Motor neuron (in vitro differentiated cells): ENCODE measurements around the gene CPSF7. TPM values are rescaled to one million over a fixed set of nuclear protein-coding genes. Genes with fewer than 3 reads are reported as not detected.

Experiments
- ATAC-seq, 8 experiments: fragments of 200-7000 bp; cut with Tn5 transposase; replicated peaks in 6 of 8; 2 replicates each; pipeline ENCODE4 v1.8.0; 2021; ENCODE audit warnings: mild to moderate bottlenecking in 8 of 8, moderate library complexity in 8 of 8
- H3K27ac ChIP-seq, 2 donors: fragments of 250-450 bp; sonication (Bioruptor Pico); 2 replicates each; pipeline ENCODE4 v1.9.0; 2021; ENCODE audit warnings: antibody characterized with exemption in 2 of 2, mild to moderate bottlenecking in 2 of 2, moderate library complexity in 1 of 2
- H3K4me1 ChIP-seq, 2 donors: fragments of 250-450 bp; sonication (Bioruptor Pico); replicated peaks in 1 of 2; 2 replicates each; pipeline ENCODE4 v1.6.1; 2021; ENCODE audit warnings: antibody characterized with exemption in 2 of 2, mild to moderate bottlenecking in 2 of 2, moderate library complexity in 1 of 2
- H3K4me3 ChIP-seq, 5 donors: fragments of 250-450 bp; sonication (Bioruptor Pico); 2 replicates each; pipeline ENCODE4 v1.9.0; 2021; ENCODE audit warnings: antibody characterized with exemption in 5 of 5, mild to moderate bottlenecking in 5 of 5, moderate library complexity in 4 of 5
- WGBS, 10 experiments: fragments of 450-650 bp; shearing (Covaris generic); methylation state at CpG; one replicate each; pipeline ENCODE4 v1.0.0; 2022; 5-methylcytosine and 5-hydroxymethylcytosine counted together
- in situ Hi-C, 9 experiments: fragments of 400-800 bp; cut with MboI; loops; one replicate each; pipeline ENCODE4 v1.15.0; 2021; ENCODE audit warnings: low sequenced_read_pairs in 9 of 9, low pct_unique_long_range_greater_than_20kb in 2 of 9; ENCODE audit not compliant: unreplicated experiment in 9 of 9
- total RNA-seq, 8 experiments: library from RNA; unstranded; fragments of 300-600 nt; gene quantifications; 2 replicates each; pipeline versions ENCODE4 v1.2.3 to v1.2.4, GENCODE V29; 2022

Gene CPSF7
- total RNA-seq, 8 experiments from 2014 or later: 22.9 to 88.3 (median 49.2) TPM

DNA sequence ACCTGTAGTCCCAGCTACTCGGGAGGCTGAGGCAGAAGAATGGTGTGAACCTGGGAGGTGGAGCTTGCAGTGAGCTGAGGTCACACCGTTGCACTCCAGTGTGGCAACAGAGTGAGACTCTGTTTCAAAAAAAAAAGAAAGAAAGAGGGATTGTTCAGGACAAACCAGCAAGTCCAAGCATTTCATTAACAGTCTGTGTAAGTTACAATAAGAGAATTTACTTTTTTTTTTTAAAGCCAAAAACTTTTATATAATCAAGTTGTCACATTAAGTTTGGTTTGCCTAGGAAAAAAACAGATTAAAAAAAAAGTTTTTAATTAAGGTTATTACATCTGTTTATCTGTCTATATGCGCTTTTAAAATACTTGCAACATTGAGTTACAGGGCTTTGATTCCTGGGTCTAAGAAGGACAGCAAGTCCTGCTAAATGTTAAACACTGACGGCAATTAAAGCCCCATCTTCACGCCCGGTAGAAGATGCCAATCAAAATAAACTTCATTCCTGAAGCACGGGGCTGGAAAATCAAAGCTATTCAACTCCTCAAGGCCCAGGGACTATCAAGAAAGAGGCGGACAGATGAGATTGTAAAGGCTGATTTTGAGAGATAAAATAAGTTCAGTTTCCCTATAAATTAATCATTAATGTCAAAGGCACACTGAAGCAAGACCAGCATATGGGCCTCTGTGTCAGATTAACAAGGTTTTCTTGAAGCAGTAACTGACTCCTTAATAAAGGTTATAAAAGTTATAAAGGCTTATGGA is 56.9 kb downstream of the CPSF7 start:
- no peak overlapping the region for H3K4me3 ChIP-seq
- H3K4me1 ChIP-seq: no peaks in the 10 kb centered on the region
- H3K27ac ChIP-seq: no peak overlapping the region
- in situ Hi-C loops: no loop called here
- WGBS, 10 experiments: 81 to 100% (median 94%) methylated on average over 4 to 8 of the region's 8 CpGs
- no peak for ATAC-seq

DNA sequence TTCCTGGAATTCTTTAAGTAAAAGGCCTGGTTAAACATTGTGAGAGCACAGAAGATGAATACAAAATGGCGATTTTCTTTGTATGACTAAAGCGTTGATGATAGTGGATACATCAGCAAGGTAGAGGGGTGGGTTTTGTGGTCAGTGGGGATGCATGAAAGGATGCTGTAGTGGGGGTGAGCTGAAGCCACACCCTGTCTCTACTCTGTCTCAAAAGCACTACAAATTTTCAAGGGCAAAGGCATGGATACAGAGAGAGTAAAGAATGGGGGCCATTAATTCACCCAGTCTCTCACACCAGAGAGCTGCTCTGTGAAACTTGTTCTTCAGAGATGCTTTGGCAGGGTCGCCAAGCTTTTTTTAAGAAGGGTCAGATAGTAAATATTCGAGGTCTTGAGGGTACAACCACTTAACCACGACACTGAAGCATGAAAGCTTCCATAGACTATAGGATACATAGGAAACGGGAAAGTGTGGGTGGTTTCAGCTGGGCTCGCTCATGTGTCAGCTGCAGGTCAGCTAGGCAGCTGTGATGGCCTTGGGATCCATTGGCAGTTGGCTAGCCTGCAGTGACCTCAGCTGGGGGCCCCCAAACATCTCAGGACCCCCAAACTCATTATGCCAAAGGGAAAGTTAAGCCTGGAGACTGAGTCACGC is 59.3 kb downstream of the CPSF7 start:
- peak in 3 of 8 experiments; percentile 18 to 37 (median 24) for ATAC-seq
- WGBS, 10 experiments: 60 to 100% (median 97%) methylated on average over 1 to 6 of the region's 8 CpGs; no CpG with 5 or more reads in 2 of the 10 experiments
- in situ Hi-C loops: no loop called here
- H3K4me1 ChIP-seq: no peaks in the 10 kb centered on the region
- no peak overlapping the region for H3K27ac ChIP-seq
- H3K4me3 ChIP-seq: no peak overlapping the region

DNA sequence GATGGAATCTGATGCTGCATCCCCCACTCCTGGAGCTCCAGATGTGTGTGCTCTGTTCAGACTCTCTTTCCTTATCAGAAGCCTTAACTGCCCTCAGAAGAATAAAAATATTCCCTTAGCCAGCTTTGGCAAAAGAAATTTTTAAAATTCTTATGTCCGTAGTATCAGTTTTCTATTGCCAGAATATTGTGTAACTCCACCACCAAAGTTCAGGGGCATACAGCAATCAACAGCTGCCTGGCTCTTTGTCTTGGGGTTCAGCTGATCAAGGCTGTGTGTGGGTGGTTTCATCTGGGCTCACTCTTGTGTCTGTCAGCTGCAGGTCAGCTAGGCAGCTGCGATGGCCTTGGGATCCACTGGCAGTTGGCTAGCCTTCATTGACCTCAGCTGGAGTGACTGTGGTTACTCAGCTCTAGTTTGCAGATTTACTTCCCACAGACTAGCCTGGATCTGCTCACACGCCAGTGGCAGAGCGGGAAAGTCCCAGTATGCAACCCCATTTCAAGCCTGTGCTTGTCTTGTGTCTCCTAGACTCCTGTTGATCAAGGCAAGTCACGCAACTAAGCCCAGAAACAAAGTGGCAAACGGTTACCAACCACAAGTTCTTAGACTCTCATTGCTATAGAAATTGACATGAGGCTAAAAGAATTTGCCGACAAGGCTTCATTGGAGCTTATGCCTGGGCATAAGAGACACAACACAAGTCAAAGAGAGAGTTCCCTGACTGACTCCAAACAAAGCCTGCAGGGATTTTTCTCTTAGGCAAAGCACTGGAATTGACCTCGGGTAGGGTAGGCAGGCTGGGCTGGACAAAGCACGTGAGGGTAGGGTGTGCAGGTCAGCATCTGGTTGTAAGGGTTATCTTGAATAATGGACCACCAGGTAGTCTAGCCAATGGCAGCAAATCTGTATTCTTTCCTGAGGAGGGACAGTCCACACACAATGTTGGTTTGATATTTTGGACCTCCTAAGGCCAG is 60.1 kb downstream of the CPSF7 start:
- ATAC-seq: peak in 3 of 8 experiments; percentile 80 to 94 (median 83)
- in situ Hi-C loops: no loop called here
- 61 to 100% (median 87%) methylated on average over 1 to 6 of the region's 9 CpGs; no CpG with 5 or more reads in 1 of the 10 experiments for WGBS, 10 experiments
- no peaks in the 10 kb centered on the region for H3K4me1 ChIP-seq
- peak overlapping the region in 1 of 2 donors; percentile 41 for H3K27ac ChIP-seq
- no peak overlapping the region for H3K4me3 ChIP-seq

DNA sequence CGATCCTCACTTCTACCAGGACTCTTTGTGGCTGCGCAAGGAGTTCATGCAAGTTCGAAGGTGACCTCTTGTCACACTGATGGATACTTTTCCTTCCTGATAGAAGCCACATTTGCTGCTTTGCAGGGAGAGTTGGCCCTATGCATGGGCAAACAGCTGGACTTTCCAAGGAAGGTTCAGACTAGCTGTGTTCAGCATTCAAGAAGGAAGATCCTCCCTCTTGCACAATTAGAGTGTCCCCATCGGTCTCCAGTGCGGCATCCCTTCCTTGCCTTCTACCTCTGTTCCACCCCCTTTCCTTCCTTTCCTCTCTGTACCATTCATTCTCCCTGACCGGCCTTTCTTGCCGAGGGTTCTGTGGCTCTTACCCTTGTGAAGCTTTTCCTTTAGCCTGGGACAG is 61.1 kb downstream of the CPSF7 start:
- in situ Hi-C loops: no loop called here
- Histone ChIP-seq H3K27ac (no peak overlapping the region), H3K4me1 (peaks cover 0 to under 1% of the 10 kb centered on the region in 2 donors), H3K4me3 (no peak overlapping the region)
- ATAC-seq: no peak
- 87 to 100% (median 100%) methylated on average over 1 to 5 of the region's 7 CpGs; no CpG with 5 or more reads in 2 of the 10 experiments for WGBS, 10 experiments

DNA sequence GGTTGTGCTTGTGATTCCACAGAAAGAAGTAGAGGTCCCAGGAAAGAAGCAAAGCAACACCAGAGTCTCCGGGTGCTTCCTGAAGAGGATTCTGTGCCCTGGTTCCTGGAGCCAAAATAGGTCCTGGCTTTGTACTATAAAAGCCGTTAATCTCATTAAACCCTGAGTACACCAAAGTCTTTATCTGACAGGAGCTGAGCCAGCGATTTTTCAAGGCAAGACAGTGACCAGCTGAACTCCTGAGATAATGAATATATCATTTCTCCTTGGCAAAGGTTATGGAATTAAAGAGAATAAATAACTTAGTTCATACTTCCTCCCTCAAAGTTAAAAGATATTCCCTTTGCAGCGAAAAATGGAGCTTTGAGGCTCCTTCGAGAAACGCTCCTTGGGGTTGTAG is 62.4 kb downstream of the CPSF7 start:
- in situ Hi-C loops: no loop called here
- H3K4me1 ChIP-seq: peaks cover 2 to 7% of the 10 kb centered on the region in 2 donors
- H3K4me3 ChIP-seq: no peak overlapping the region
- WGBS, 10 experiments: 83 to 100% (median 93%) methylated on average over 1 to 6 of the region's 6 CpGs
- H3K27ac ChIP-seq: no peak overlapping the region
- ATAC-seq: no peak

DNA sequence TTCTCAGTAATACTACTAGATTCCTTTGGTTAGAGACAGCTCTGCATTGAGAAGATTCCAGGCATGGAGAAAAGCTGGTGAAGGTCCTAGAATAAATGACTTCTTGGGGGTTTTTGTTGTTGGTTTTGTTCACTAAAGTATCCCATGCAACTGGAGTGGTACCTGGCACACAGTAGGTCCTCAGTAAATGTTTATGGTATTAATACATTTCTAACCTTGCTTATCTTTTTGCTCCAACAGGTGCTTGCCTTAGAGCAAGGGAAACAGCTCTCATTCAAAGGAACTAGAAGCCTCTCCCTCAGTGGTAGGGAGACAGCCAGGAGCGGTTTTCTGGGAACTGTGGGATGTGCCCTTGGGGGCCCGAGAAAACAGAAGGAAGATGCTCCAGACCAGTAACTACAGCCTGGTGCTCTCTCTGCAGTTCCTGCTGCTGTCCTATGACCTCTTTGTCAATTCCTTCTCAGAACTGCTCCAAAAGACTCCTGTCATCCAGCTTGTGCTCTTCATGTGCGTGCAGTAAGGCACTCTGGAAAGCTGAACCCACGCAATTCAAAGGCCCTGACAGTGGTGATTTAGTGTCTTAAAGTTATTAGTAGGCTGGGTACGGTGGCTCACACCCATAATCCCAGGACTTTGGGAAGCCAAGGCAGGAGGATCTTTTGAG is 65.6 kb downstream of the CPSF7 start:
- in situ Hi-C loops: no loop called here
- Histone ChIP-seq H3K4me3 (no peak overlapping the region), H3K27ac (no peak overlapping the region), H3K4me1 (peaks cover 14 to 18% of the 10 kb centered on the region in 2 donors)
- WGBS, 10 experiments: 50 to 100% (median 96%) methylated on average over 1 to 5 of the region's 5 CpGs; no CpG with 5 or more reads in 3 of the 10 experiments
- no peak for ATAC-seq

DNA sequence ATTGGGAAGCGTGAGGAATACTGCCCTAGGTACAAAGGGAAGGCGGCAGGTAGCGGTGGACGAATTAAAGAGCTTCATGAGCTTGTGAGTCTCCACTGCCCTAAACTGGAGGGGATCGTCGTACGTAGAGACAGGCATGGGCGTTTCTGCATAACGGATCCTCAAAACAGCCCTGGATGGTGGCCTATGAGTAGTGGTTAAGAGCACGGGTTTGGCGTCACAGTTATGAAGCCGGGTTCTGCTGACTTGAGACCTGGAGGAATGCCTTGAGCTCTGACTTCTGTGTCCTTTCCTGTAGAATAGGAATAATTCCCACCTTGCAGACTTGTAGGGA is 67.3 kb downstream of the CPSF7 start:
- ATAC-seq: peak; percentile 0 to 63 (median 5)
- peak overlapping the region; percentile 52 to 94 (median 78) for H3K4me3 ChIP-seq

DNA sequence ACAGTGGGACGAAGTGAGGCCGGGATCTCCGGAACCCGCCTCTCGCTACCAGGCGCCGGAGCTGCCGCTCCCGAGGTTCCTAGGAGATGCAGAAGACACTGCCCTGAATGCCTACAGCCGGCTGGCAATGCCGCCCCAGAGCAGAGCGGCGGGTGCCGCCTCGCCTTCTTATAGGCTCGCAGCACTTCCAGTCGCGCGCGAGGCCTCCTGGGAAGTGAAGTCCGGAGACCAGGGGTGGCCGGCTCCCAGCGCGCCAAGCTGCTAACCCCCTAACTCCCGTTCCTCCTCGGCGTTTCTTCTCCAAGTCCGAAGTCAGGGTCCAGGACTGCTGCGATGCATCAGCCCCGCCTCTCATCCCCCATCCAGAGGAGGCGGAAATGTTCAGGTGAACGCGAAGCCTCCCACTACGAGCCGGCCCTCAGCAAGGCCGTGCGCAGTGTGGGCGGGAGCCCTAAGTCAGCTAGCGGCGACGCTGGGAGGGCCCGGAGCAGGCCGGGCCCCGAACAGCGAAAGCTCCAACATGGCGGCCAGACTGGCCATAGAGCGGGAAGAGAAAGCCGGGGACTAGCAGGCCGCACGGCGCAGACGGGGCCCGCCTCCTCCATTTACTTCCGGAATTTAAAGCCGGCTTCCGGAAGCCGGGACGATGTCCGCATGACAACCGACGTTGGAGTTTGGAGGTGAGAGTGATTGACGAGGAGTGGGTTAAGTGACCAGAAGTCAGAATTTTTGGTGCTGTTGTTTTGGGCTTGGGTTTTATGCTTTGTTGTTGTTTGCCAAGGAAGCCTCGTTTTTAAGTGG is 67.8 kb downstream of the CPSF7 start, which contains the start of the genes CYB561A3 and TMEM138:
Gene CYB561A3, minus strand, starts transcription at position 142 of the 801 bp plus-strand sequence. CDS start 5,169 bp downstream, outside the sequence.
Gene TMEM138, plus strand, starts transcription at position 634 of the 801 bp plus-strand sequence. CDS start 2,017 bp downstream, outside the sequence.
- in situ Hi-C loops: no loop called here
- peak within 1 kb of the TSS; percentile 100 for H3K27ac ChIP-seq
- H3K4me1 ChIP-seq: peaks cover 14 to 18% of the 10 kb centered on the region in 2 donors
- H3K4me3 ChIP-seq: peak within 1 kb of the TSS; percentile 52 to 94 (median 78)
- WGBS, 10 experiments: 0 to 1% (median 0%) methylated on average over 1 to 36 of the region's 63 CpGs; no CpG with 5 or more reads in 4 of the 10 experiments
- peak; percentile 91 to 94 (median 94) for ATAC-seq

More for the DNA sequence above, 67.3 kb downstream of the CPSF7 start:
- in situ Hi-C loops: no loop called here
- peak overlapping the region; percentile 100 for H3K27ac ChIP-seq
- 0 to 3% (median 0%) methylated on average over 3 to 10 of the region's 12 CpGs; no CpG with 5 or more reads in 4 of the 10 experiments for WGBS, 10 experiments
- peaks cover 14 to 18% of the 10 kb centered on the region in 2 donors for H3K4me1 ChIP-seq

DNA sequence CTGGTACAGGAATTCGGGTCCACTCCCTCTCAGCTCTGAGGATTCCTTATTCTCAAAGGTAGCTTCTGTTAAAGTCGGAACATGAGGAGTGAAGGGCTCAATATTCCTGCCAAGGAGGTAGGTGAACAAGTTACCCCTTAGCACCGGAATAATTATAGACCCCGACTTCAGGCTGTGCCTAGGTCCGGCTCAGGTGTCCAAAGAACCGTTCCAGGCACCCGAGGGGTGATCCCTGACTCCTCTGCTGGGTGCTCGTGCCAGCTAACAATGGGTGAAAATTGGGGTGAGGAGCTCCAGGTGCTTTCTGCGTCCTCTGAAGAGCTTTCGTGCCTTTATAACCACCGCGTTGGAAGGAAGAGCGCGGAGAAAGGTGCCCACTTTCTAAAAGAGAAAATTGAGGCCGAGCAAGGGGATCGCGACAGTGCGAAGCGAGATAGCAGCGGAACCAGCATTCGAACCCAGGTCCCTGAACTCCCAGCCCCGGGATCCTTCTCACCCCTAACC is 68.5 kb downstream of the CPSF7 start:
- Histone ChIP-seq H3K4me3 (peak overlapping the region; percentile 52 to 94 (median 78)), H3K27ac (peak overlapping the region; percentile 100), H3K4me1 (peaks cover 14 to 18% of the 10 kb centered on the region in 2 donors)
- no peak for ATAC-seq
- 0 to 20% (median 0%) methylated on average over 1 to 6 of the region's 22 CpGs; no CpG with 5 or more reads in 2 of the 10 experiments for whole genome bisulfite sequencing, 10 experiments
- in situ Hi-C loops: no loop called here

DNA sequence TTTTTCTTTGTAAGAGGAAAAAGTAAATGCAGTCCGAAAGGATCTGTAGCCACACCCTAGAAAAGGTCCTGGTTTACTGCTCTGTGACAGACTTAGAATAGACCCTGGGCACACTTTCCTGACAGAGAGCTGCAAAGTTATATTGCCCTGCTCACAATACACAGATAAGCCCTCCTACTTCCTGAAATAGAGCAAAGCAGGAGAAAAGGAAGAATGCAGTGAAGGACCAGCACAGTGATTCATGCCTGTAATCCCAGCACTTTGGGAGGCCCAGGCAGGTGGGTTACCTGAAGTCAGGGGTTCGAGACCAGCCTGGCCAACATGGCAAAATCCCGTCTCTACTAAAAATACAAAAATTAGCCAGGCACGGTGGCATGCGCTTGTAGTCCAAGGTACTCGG is 70.3 kb downstream of the CPSF7 start:
- no peak overlapping the region for H3K27ac ChIP-seq
- in situ Hi-C loops: no loop called here
- 50 to 100% (median 92%) methylated on average over 1 to 5 of the region's 6 CpGs; no CpG with 5 or more reads in 3 of the 10 experiments for WGBS, 10 experiments
- peaks cover 14 to 18% of the 10 kb centered on the region in 2 donors for H3K4me1 ChIP-seq
- no peak overlapping the region for H3K4me3 ChIP-seq
- no peak for ATAC-seq

DNA sequence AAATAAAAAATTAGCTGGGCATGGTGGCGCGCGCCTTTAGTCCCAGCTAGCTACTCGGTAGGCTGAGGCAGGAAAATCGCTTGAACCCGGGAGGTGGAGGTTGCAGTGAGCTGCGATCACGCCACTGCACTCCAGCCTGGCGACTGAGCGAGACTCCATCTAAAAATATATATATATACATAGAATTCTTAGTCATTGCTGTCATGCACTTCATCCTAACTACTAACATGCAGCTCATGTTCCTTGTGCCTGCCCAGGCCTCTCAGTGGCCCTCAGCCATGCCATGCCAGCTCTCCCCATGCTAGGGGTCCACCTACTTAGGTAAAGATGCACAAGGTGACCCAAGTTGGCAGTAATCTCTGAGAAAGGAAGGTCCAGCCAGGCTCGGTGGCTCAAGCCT is 71.2 kb downstream of the CPSF7 start:
- H3K4me3 ChIP-seq: no peak overlapping the region
- peaks cover 13 to 18% of the 10 kb centered on the region in 2 donors for H3K4me1 ChIP-seq
- H3K27ac ChIP-seq: no peak overlapping the region
- no peak for ATAC-seq
- in situ Hi-C loops: no loop called here
- WGBS, 10 experiments: 60 to 100% (median 92%) methylated on average over 1 to 7 of the region's 11 CpGs; no CpG with 5 or more reads in 5 of the 10 experiments
